Adipose tissue (tissue), 3 donors: ENCODE measurements around the gene REPS1. TPM values are rescaled to one million over a fixed set of nuclear protein-coding genes. Genes with fewer than 3 reads are reported as not detected.

Experiments used
- H3K27ac ChIP-seq: one replicate; pipeline ENCODE4 v1.5.1; 2013; ENCODE audit warnings: low read depth, low read length
- WGBS, 3 donors: extraction: QIAGEN DNeasy Blood & Tissue Kit; methylation state at CpG; one replicate each; pipeline ENCODE4 v1.1.7; 2013; 5-methylcytosine and 5-hydroxymethylcytosine counted together
- polyA plus RNA-seq, 3 donors: library from polyadenylated mRNA; stranded (reverse); fragments of 200-250 nt; gene quantifications; one replicate each; pipeline ENCODE4 v1.2.3, GENCODE V29; 2013
- donor health status: healthy with polysubstance abuse.
- donor health status: Bipolar disorder and iron deficiency.
- donor health status: healthy.

Gene REPS1
- polyA plus RNA-seq, 3 donors: 12.5 to 19.9 (median 13.2) TPM

DNA sequence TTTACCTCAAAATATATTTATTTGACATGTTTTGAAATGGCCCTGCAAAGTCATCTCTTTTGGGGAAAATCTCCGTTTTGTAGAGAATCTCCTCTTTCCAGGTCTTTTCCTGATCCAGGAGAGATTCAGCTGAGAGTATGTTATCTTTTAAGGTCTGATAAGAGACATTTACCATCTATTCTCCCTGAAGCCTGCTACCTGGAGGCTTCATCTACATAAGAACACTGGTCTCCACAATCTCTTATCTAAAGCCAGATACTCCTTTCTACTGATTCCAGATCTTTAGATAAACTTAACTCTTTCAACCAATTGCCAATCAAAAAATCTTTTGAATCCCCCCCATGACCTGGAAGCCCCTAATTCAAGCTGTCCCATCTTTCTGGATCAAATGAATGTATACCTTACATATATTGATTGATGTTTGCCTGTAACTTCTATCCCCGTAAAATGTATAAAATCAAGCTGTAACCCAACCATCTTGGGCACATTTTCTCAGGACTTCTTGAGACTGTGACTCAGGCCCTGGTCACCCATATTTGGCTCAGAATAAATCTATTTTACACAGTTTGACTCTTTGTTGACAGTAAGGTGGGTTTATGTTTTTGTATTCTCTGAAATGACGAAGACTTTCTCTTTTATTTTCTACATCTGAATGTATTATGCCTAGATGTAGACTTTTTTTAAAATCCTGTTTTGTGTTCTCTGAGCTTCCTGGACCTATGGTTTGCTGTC is 96.6 kb downstream of the REPS1 start:
- WGBS, 3 donors: 88 to 97% (median 91%) methylated on average over 3 of the region's 3 CpGs
- H3K27ac ChIP-seq: no peak overlapping the region

DNA sequence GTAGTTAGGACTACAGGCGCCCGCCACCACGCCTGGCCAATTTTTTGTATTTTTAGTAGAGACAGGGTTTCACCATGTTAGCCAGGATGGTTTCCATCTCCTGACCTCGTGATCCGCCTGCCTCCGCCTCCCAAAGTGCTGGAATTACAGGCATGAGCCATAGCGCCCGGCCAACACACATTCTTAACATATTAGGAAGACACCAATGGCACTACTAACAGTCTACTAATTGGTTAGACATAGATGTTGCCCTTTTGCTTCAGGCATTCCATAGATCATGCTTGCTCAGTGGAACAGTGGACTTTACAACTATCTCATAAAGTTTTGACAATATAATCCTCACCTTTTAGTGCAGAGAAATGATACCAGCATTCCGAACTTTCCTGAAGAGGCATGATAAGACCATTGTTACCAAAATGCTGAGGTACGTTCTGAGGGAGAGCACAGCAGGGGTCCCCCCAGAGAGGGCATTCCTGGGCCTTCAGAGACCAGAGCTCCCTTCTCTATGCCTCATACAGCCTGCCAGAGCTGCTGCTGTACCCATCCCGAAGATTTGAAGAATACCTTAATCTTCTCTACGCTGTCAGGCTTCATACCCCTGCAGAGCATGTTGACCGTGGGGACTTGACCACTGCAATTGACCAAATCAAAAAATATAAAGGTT is 102.8 kb downstream of the REPS1 start:
- H3K27ac ChIP-seq: no peak overlapping the region
- WGBS, 3 donors: 86 to 94% (median 91%) methylated on average over 13 of the region's 13 CpGs

DNA sequence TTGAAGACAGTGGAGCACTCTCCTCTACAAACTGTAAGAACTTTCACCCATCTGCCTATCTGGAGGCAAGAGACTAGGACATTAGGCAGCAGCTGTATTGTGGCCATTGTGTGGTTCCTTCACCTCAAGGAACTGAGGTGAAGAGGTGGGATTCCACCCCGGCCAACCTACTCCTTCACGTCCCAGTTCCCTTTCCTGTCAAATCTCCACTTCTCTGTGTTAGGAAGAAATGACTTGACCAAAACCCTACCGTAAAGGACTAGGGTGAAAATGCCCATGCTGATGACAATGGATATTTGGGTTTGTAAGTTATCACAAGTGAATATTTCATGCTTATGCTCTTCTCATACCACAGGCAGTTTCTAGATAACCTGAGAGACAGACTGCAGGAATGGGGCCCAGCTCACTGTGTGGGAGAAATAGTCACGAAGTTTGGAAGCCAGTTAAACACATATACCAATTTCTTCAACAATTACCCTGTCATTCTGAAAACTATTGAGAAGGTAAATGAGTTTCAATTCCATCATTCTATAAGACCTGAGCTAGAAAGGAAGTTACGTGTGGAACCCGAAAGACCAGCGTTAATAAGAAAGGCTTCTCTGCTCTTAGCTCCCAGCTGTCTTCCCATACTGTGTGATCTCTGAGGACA is 105.6 kb downstream of the REPS1 start:
- no peak overlapping the region for H3K27ac ChIP-seq
- WGBS, 3 donors: 88 to 95% (median 89%) methylated on average over 7 of the region's 7 CpGs

DNA sequence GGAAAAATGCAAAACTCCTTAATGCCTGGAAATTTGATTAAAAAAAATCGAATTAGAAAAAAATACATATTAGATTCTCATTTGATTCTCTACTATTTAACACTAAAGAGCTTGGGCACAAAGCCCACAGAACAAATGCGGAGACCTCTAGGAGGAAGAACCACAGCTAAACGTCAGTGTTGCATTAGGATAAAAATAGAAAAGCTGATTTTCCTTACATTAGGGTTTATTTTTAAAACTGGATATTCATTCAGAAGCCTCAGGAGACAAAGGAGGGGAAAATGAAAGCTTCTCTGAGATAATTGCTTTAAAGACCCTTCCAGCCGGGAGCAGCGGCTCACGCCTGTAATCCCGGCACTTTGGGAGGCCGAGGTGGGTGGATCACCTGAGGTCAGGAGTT is 114.9 kb downstream of the REPS1 start:
- 77 to 79% (median 77%) methylated on average over 8 of the region's 8 CpGs for WGBS, 3 donors
- H3K27ac ChIP-seq: no peak overlapping the region

DNA sequence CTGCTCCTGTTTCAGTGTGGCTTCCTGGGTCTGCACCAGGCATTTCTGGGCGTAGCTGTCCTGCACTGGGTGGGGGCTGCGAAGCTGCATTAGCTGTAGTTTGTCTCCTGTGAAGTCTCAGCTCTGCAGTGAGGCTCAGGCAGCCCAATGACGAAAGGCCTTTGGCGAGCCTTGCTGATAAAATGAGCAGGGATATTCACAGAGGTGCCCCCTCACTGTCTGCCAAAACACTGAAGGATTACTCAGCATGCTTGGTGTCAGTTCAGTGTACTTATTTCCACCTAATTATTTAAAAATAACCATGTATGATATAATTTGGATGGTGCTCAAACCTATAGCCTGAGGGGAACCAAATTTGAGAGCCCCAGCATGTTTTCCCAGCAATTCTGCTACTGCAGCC is 118.7 kb downstream of the REPS1 start:
- H3K27ac ChIP-seq: no peak overlapping the region

DNA sequence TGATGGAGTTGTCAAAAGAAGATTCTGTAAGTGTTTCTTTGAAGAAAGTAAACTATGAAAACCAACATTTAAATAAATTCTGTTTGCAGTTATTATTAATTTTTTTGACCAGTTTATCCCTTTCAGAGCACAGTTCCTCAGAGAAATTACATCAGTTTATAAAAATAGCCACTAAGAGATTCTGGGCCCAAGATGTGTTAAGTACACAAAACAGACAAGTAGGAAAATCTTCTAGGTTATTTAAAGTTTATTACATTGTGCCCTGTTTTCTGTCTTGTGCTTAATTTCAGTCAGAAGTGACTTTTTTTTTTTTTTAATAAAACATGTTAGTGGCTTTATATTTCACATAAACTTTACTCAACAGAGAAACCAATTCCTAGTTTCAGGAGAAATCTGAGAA is 119.9 kb downstream of the REPS1 start:
- H3K27ac ChIP-seq: no peak overlapping the region

More for the DNA sequence above, 118.7 kb downstream of the REPS1 start:
- WGBS, 3 donors: 73 to 83% (median 75%) methylated on average over 4 of the region's 4 CpGs

DNA sequence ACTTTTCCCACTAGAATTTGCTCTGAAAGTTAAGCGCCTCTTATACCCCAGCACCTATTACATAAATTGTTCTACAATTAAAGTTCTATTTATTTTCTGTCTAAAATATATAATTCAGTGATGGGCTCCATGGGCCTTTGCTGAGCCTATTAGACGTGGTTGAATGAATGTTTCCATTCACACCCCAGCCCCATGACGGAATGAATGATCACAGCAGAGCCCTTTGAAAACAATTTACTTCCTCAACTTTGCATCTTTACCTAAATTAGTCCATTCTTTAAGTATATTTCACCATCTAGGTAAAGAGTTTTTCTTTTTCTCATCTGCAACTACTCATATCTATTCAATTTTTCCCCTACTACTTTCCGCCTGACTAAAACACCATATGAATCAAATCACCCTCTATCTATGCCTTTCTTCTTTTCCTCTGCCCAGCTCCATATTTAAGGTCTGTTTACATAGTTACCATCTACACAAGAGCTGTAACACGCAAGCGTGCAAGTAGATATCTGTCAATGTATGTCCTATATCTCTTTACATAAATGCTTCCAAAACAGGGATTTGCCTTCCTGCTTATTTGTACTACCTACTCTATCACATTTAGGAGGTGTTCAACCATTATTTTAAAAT is 122.5 kb downstream of the REPS1 start:
- 89 to 91% (median 90%) methylated on average over 6 of the region's 6 CpGs for WGBS, 3 donors
- H3K27ac ChIP-seq: no peak overlapping the region

DNA sequence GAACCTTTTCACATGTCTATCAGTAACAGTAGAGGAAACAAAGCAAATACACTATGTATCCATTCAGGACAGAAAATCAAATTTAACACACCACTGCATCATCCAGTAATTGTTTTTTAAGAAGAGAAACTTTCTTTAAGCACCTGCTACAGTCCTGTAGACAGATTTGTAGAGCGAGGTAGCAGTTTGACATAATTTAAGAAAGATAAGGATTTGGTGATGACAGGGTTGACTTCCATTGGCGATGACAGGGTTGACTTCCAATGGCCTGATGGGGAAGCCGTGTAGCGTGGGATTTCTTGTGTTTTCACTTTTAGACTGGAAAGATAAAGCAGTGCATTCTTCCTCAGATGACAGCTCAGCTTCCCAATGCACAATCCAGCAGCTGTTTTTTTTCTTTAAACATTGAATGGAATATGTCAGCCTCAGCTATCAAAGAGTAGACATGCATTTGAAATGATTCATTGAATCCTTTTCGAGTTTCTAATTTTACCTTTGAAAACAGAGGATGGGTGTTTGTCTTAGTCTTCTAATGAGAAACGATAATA is 123.6 kb downstream of the REPS1 start:
- H3K27ac ChIP-seq: no peak overlapping the region
- WGBS, 3 donors: 66 to 77% (median 77%) methylated on average over 6 of the region's 6 CpGs

DNA sequence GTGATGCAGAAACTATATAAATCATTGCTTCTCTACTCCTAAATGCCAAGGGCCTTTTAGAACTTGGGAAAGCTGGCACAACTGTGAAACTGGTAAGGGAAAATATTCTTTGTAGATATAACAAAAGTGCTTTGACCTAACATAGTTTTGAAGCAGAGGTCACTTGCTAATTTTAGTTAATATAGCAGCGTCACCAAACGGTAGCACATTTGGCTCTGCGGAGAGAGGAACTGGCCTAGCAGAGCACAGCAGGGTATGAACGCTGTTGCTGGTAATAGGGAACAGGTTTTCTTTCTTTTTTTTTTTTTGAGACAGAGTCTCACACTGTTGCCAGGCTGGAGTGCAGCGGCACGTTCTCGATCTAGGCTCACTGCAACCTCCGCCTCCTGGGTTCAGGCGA is 124.7 kb downstream of the REPS1 start:
- WGBS, 3 donors: 72 to 81% (median 77%) methylated on average over 9 of the region's 9 CpGs
- H3K27ac ChIP-seq: no peak overlapping the region

DNA sequence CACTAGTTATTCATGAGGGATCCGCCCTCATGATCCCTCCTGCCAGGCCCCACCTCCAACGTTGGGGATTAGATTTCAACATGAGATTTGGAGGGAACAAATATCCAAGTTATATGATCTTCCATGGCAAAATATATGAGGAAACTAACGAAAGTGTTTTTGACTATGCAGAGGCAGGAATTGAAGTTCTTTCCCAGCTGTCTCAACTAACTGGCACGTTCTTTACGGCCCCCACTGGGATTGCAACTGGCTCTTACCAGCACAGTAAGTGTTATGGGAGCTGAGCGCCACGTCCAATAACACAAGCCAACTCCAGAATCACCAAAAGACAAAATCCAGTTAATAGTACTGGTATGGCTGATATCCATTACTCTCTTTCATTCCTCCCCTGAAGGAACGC is 125.6 kb downstream of the REPS1 start:
- H3K27ac ChIP-seq: no peak overlapping the region
- 62 to 83% (median 82%) methylated on average over 8 of the region's 8 CpGs for WGBS, 3 donors

DNA sequence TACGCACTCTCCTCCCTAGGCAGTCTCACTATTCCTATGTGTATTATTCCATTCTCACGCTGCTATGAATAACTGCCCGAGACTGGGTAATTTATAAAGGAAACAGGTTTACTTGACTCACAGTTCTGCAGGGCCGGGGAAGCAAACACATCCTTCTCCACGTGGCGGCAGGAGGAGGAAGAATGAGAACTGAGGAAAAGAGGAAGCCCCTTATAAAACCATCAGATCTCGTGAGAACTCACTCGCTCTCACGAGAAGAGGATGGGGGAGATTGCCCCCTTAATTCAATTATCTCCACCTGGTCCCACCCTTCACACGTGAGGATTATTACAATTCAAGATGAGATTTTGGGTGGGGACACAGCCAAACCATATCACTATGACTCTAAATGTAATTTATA is 130.3 kb downstream of the REPS1 start:
- H3K27ac ChIP-seq: no peak overlapping the region
- WGBS, 3 donors: 48 to 58% (median 56%) methylated on average over 10 of the region's 10 CpGs

DNA sequence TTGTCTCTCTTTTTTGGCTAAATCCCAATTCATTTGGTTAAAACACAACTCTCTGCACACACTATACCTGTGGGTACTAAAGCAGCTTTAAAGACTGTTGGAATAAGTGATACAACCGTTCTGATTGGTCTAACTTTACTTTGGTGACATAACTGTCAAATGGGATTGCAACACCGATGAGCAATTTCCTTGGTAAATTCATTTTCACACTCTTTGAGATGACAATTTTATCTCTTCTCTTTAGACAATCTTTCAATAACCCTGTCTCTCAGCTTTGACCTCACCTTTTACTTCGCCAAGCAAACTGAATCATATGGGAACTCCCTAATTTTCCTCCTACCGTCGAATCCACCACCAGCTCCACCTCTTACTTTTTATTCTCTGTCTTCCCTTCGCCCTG is 131.4 kb downstream of the REPS1 start:
- H3K27ac ChIP-seq: no peak overlapping the region
- WGBS, 3 donors: 77 to 88% (median 83%) methylated on average over 6 of the region's 6 CpGs

Other genes starting within 250 kb of the REPS1 start
- 10 to 100 TPM; 10.5 to 29.2 (median 25.2) TPM for gene CCDC28A, start 214.5 kb downstream of the REPS1 start, polyA plus RNA-seq
- gene ECT2L, start 192.2 kb downstream of the REPS1 start, polyA plus RNA-seq: under 1 TPM in 1 of 3 donors, not detected in 2; 0.01 TPM
- gene ABRACL, start 40.5 kb upstream of the REPS1 start, polyA plus RNA-seq: 10 to 100 TPM; 12.4 to 32.7 (median 22.9) TPM
- gene HECA, start 146.8 kb upstream of the REPS1 start, polyA plus RNA-seq: 10 to 100 TPM in 2 of 3 donors, 1 to 10 TPM in 1; 3.9 to 23.4 (median 11.6) TPM